IMR-90 (cell line): ENCODE data around the gene ELAVL1. TPM values are rescaled to one million over a fixed set of nuclear protein-coding genes. Genes with fewer than 3 reads are reported as not detected.

Experiments used
- ATAC-seq: fragments of 200-7000 bp; cut with Tn5 transposase; 2 replicates; pipeline ENCODE4 v1.9.1; 2020; ENCODE audit warnings: low read depth, mild to moderate bottlenecking, moderate library complexity
- BruUV-seq: library from RNA; stranded (reverse); fragments of 400-500 nt; replicated peaks from 2 replicates; lab custom pipeline; 2021; lab: Mats Ljungman, UMichigan
- CTCF ChIA-PET: fragments of 300-600 bp; formaldehyde crosslinking; extraction: SDS; loops from one replicate; lab custom pipeline; 2021; ENCODE audit warnings: antibody characterized with exemption; lab: Yijun Ruan, JAX
- POLR2A ChIA-PET: fragments of 300-600 bp; sonication (Branson Sonifier 250); formaldehyde crosslinking; loops from one replicate; lab custom pipeline; 2022; ENCODE audit warnings: antibody characterized with exemption; ENCODE audit not compliant: unreplicated experiment; lab: Charles Lee
- DNase-seq: peaks from one replicate; pipeline ENCODE4 v3.0.0; 2013
- H2AFZ ChIP-seq: replicated peaks from 2 replicates; pipeline ENCODE3; 2013; ENCODE audit warnings: low read length, mild to moderate bottlenecking; ENCODE audit not compliant: poor library complexity
- H2AK5ac ChIP-seq: 2 replicates; pipeline ENCODE4 v1.6.1; 2013; ENCODE audit warnings: low read depth, low read length, inconsistent platforms
- H2AK9ac ChIP-seq: replicated peaks from 2 replicates; pipeline ENCODE3; 2013; ENCODE audit warnings: mild to moderate bottlenecking, low read depth, low read length, moderate library complexity; ENCODE audit not compliant: poor library complexity
- H2BK120ac ChIP-seq: 2 replicates; pipeline ENCODE4 v1.6.1; 2013; ENCODE audit warnings: low read depth, low read length, inconsistent platforms
- H2BK15ac ChIP-seq: 3 replicates; pipeline ENCODE4 v1.6.1; 2013; ENCODE audit warnings: low read depth, low read length, inconsistent platforms
- H2BK20ac ChIP-seq: 2 replicates; pipeline ENCODE4 v1.6.1; 2013; ENCODE audit warnings: low read depth, mild to moderate bottlenecking, inconsistent platforms, low read length, moderate library complexity
- H2BK5ac ChIP-seq: 2 replicates; pipeline ENCODE4 v1.6.1; 2013; ENCODE audit warnings: mild to moderate bottlenecking, low read depth, low read length, inconsistent platforms; ENCODE audit not compliant: poor library complexity, severe bottlenecking
- H3K14ac ChIP-seq: replicated peaks from 2 replicates; pipeline ENCODE4 v1.6.1; 2013; ENCODE audit warnings: low read depth, low read length, inconsistent platforms
- H3K18ac ChIP-seq: 2 replicates; pipeline ENCODE4 v1.6.1; 2013; ENCODE audit warnings: low read depth, low read length, control low read depth
- H3K23ac ChIP-seq: 2 replicates; pipeline ENCODE4 v1.6.1; 2013; ENCODE audit warnings: low read depth, low read length, inconsistent platforms
- H3K27ac ChIP-seq: 2 replicates; pipeline ENCODE4 v1.5.1; 2013; ENCODE audit warnings: mild to moderate bottlenecking, control low read depth, low read length; ENCODE audit not compliant: insufficient read depth
- H3K27me3 ChIP-seq: 2 replicates; pipeline ENCODE4 v1.6.1; 2013; ENCODE audit warnings: low read length; ENCODE audit not compliant: control insufficient read depth, insufficient read depth
- H3K36me3 ChIP-seq: 2 replicates; pipeline ENCODE4 v1.6.1; 2013; ENCODE audit warnings: low read length, mixed read lengths; ENCODE audit not compliant: control insufficient read depth, insufficient read depth
- H3K4ac ChIP-seq: 2 replicates; pipeline ENCODE4 v1.6.1; 2013; ENCODE audit warnings: low read depth, low read length, inconsistent platforms
- H3K4me1 ChIP-seq: 2 replicates; pipeline ENCODE4 v1.6.1; 2013; ENCODE audit warnings: low read length, mixed read lengths; ENCODE audit not compliant: control insufficient read depth, insufficient read depth
- H3K4me2 ChIP-seq: 2 replicates; pipeline ENCODE4 v1.6.1; 2013; ENCODE audit warnings: low read depth, mild to moderate bottlenecking, control low read depth, low read length, moderate library complexity
- H3K4me3 ChIP-seq: 2 replicates; pipeline ENCODE4 v1.5.1; 2013; ENCODE audit warnings: low read depth, mild to moderate bottlenecking, control low read depth, low read length, moderate library complexity; ENCODE audit not compliant: insufficient read depth
- H3K56ac ChIP-seq: 2 replicates; pipeline ENCODE4 v1.6.1; 2013; ENCODE audit warnings: low read length, inconsistent platforms; ENCODE audit not compliant: insufficient read depth; ENCODE audit errors: extremely low read depth
- H3K79me1 ChIP-seq, 2 experiments: 2 replicates each; pipeline ENCODE4 v1.6.1; 2013; ENCODE audit warnings: low read length in 2 of 2, inconsistent platforms in 1 of 2, low read depth in 1 of 2
- H3K9ac ChIP-seq: 2 replicates; pipeline ENCODE4 v1.6.1; 2013; ENCODE audit warnings: low read depth, low read length, control low read depth
- H3K9me1 ChIP-seq: 2 replicates; pipeline ENCODE4 v1.6.1; 2013; ENCODE audit warnings: low read length, inconsistent platforms; ENCODE audit not compliant: insufficient read depth
- H3K9me3 ChIP-seq: 2 replicates; pipeline ENCODE4 v1.6.1; 2013; ENCODE audit warnings: low read length; ENCODE audit not compliant: control insufficient read depth, insufficient read depth
- H4K20me1 ChIP-seq: 2 replicates; pipeline ENCODE4 v1.6.1; 2013; ENCODE audit warnings: low read length, inconsistent platforms; ENCODE audit not compliant: insufficient read depth
- H4K5ac ChIP-seq: 2 replicates; pipeline ENCODE4 v1.6.1; 2013; ENCODE audit warnings: mild to moderate bottlenecking, low read depth, low read length, control low read depth
- H4K8ac ChIP-seq, 2 experiments: 2 replicates each; pipeline ENCODE4 v1.6.1; 2013; ENCODE audit warnings: low read depth in 2 of 2, low read length in 2 of 2, control low read depth in 1 of 2, inconsistent platforms in 1 of 2
- H4K91ac ChIP-seq: 2 replicates; pipeline ENCODE4 v1.6.1; 2013; ENCODE audit warnings: low read depth, low read length, inconsistent platforms; ENCODE audit not compliant: insufficient read depth
- BHLHE40 ChIP-seq: fragments of 150-350 bp; IDR thresholded peaks from 2 replicates; pipeline ENCODE4 v1.6.1; 2016; ENCODE audit warnings: mild to moderate bottlenecking, low read depth, low read length
- ELK1 ChIP-seq: fragments of 150-350 bp; IDR thresholded peaks from 2 replicates; pipeline ENCODE4 v1.6.1; 2016; ENCODE audit warnings: low read depth, mild to moderate bottlenecking, low read length, moderate library complexity, borderline replicate concordance
- POLR2A ChIP-seq: IDR thresholded peaks from 2 replicates; pipeline ENCODE4 v1.6.1; 2012; ENCODE audit warnings: mild to moderate bottlenecking, low read depth, low read length
- RFX5 ChIP-seq: IDR thresholded peaks from 2 replicates; pipeline ENCODE4 v1.8.0; 2012; ENCODE audit warnings: low read depth, mild to moderate bottlenecking, low read length, moderate library complexity
- USF2 ChIP-seq: fragments of 150-350 bp; IDR thresholded peaks from 2 replicates; pipeline ENCODE4 v1.6.1; 2017; ENCODE audit warnings: mild to moderate bottlenecking, antibody characterized with exemption, low read length, low read depth
- WGBS, 2 experiments: methylation state at CpG; one replicate each; pipeline versions ENCODE4 v1.1.5 to v1.1.7; 2013; ENCODE audit warnings: missing lambda C conversion rate in 2 of 2; ENCODE audit not compliant: insufficient read length in 1 of 2; ENCODE audit errors: extremely low coverage in 2 of 2; 5-methylcytosine and 5-hydroxymethylcytosine counted together
- dilution Hi-C: fragments of 300-500 bp; cut with HindIII; formaldehyde crosslinking; loops from one replicate; pipeline ENCODE4 v1.14.3; 2018; ENCODE audit warnings: low sequenced_read_pairs; ENCODE audit not compliant: unreplicated experiment
- in situ Hi-C: fragments of 300-500 bp; cut with MboI; formaldehyde crosslinking; loops from 3 replicates; pipeline ENCODE4 v1.14.3; 2019; ENCODE audit warnings: low sequenced_read_pairs, inconsistent platforms, mixed read lengths
- intact Hi-C: fragments of 100-400 bp; cut with micrococcal nuclease; formaldehyde crosslinking; loops from 2 replicates; pipeline ENCODE4 v1.10.0; 2022
- polyA plus RNA-seq, 3 experiments: library from polyadenylated mRNA; depleted of rRNA; stranded (reverse); fragments of >200 nt; gene quantifications; 2 replicates each; pipeline ENCODE4 v1.2.3, GENCODE V29; 2012; ENCODE audit warnings: low replicate concordance in 1 of 3
- total RNA-seq: library from RNA; depleted of rRNA; stranded (reverse); fragments of >200 nt; gene quantifications from 2 replicates; pipeline ENCODE4 v1.2.3, GENCODE V29; 2012

Gene ELAVL1
- total and polyA plus RNA-seq, 2 of the 4 experiments (the other 2 are of a cell fraction): 55.6 to 59.0 TPM

- no peak overlapping the region for H3K4me3 ChIP-seq
- 96% methylated on average over 7 of the region's 14 CpGs; no CpG with 5 or more reads in 1 of the 2 experiments for WGBS, 2 experiments
- no peak overlapping the region for H4K91ac ChIP-seq
- no peak for DNase-seq
- no peak overlapping the region for H3K9ac ChIP-seq
- no peak for TF ChIP-seq RFX5
- no peak for TF ChIP-seq POLR2A
- no peak for TF ChIP-seq BHLHE40
- TF ChIP-seq ELK1: no peak
- TF ChIP-seq USF2: no peak
- no peak overlapping the region for H2BK15ac ChIP-seq
- H2AFZ ChIP-seq: no peak overlapping the region
- H3K9me1 ChIP-seq: peaks cover 34% of the 10 kb centered on the region
- BruUV-seq: no TSS peak
- peaks cover 45 to 80% of the 10 kb centered on the region in 2 experiments for H3K79me1 ChIP-seq
- no peaks in the 10 kb centered on the region for H3K27me3 ChIP-seq
- no peak overlapping the region for H2BK120ac ChIP-seq
- peaks cover 71% of the 10 kb centered on the region for H3K36me3 ChIP-seq
- ChIA-PET POLR2A (no interaction called here), CTCF (no interaction called here)
- no peak overlapping the region for H3K56ac ChIP-seq
- intact Hi-C loops: no loop called here
- H3K27ac ChIP-seq: no peak overlapping the region
- no peak overlapping the region for H4K5ac ChIP-seq
- no peak for ATAC-seq
- no peak overlapping the region for H2AK5ac ChIP-seq
- H2BK5ac ChIP-seq: no peak overlapping the region
- dilution Hi-C loops: no loop called here
- no peak overlapping the region for H3K4me2 ChIP-seq
- H4K20me1 ChIP-seq: peaks cover 93% of the 10 kb centered on the region
- no peak overlapping the region for H3K18ac ChIP-seq
- in situ Hi-C loops: no loop called here
- peaks cover 18% of the 10 kb centered on the region for H3K4me1 ChIP-seq
- no peak overlapping the region for H2BK20ac ChIP-seq
- H2AK9ac ChIP-seq: no peak overlapping the region
- no peak overlapping the region for H3K23ac ChIP-seq
- no peak overlapping the region for H3K14ac ChIP-seq
- no peak overlapping the region for H4K8ac ChIP-seq
- H3K4ac ChIP-seq: no peak overlapping the region
- H3K9me3 ChIP-seq: no peaks in the 10 kb centered on the region
Observed at GRCh38 chr19:7983995-7984837, 21.2 kb downstream of the ELAVL1 start.
